H9 (cell line): ENCODE data around the gene IZUMO1. TPM values are rescaled to one million over a fixed set of nuclear protein-coding genes. Genes with fewer than 3 reads are reported as not detected.

ENCODE experiments used
- DNase-seq: peaks from one replicate; pipeline ENCODE4 v3.0.0-alpha.2; 2017
- H2AFZ ChIP-seq: one replicate; pipeline ENCODE4 v1.6.1; 2013; ENCODE audit warnings: mild to moderate bottlenecking, low read length, control low read depth, moderate library complexity
- H2AK5ac ChIP-seq: 2 replicates; pipeline ENCODE4 v1.6.1; 2013; ENCODE audit warnings: low read length, control low read depth, mixed read lengths; ENCODE audit not compliant: insufficient read length
- H2BK120ac ChIP-seq: one replicate; pipeline ENCODE4 v1.6.1; 2013; ENCODE audit warnings: low read depth, mild to moderate bottlenecking, low read length, control low read depth, inconsistent platforms; ENCODE audit not compliant: poor library complexity, severe bottlenecking
- H2BK12ac ChIP-seq: 2 replicates; pipeline ENCODE4 v1.6.1; 2013; ENCODE audit warnings: low read length, control low read depth, mixed read lengths, low read depth; ENCODE audit not compliant: insufficient read length
- H2BK15ac ChIP-seq: 2 replicates; pipeline ENCODE4 v1.6.1; 2013; ENCODE audit warnings: low read depth, low read length, control low read depth
- H2BK20ac ChIP-seq: one replicate; pipeline ENCODE4 v1.6.1; 2013; ENCODE audit warnings: low read depth, mild to moderate bottlenecking, low read length, control low read depth, inconsistent platforms; ENCODE audit not compliant: poor library complexity, severe bottlenecking
- H2BK5ac ChIP-seq: 2 replicates; pipeline ENCODE4 v1.6.1; 2013; ENCODE audit warnings: low read length, control low read depth, mixed read lengths; ENCODE audit not compliant: insufficient read length
- H3K14ac ChIP-seq: 2 replicates; pipeline ENCODE4 v1.6.1; 2013; ENCODE audit warnings: low read length, control low read depth; ENCODE audit not compliant: insufficient read depth
- H3K18ac ChIP-seq: 2 replicates; pipeline ENCODE4 v1.6.1; 2013; ENCODE audit warnings: low read depth, mild to moderate bottlenecking, mixed read lengths, low read length, control low read depth; ENCODE audit not compliant: insufficient read length
- H3K23ac ChIP-seq: 2 replicates; pipeline ENCODE4 v1.6.1; 2013; ENCODE audit warnings: low read length, control low read depth, mixed read lengths, low read depth; ENCODE audit not compliant: insufficient read length
- H3K23me2 ChIP-seq: 2 replicates; pipeline ENCODE4 v1.6.1; 2013; ENCODE audit warnings: low read depth, mild to moderate bottlenecking, mixed read lengths, low read length, control low read depth; ENCODE audit not compliant: insufficient read length, poor library complexity, severe bottlenecking
- H3K27ac ChIP-seq: 2 replicates; pipeline ENCODE4 v1.5.1; 2013; ENCODE audit warnings: low read length, control low read depth, mixed read lengths, low read depth; ENCODE audit not compliant: insufficient read length
- H3K27me3 ChIP-seq: 2 replicates; pipeline ENCODE4 v1.6.1; 2013; ENCODE audit warnings: low read length, control low read depth, inconsistent platforms; ENCODE audit not compliant: insufficient read depth
- H3K4ac ChIP-seq: 2 replicates; pipeline ENCODE4 v1.6.1; 2013; ENCODE audit warnings: low read depth, mild to moderate bottlenecking, control low read depth, inconsistent platforms, low read length, moderate library complexity
- H3K4me1 ChIP-seq: 2 replicates; pipeline ENCODE4 v1.6.1; 2013; ENCODE audit warnings: low read length, control low read depth, inconsistent platforms; ENCODE audit not compliant: insufficient read depth
- H3K4me2 ChIP-seq: 2 replicates; pipeline ENCODE4 v1.6.1; 2013; ENCODE audit warnings: low read length, control low read depth, mixed read lengths; ENCODE audit not compliant: insufficient read length, insufficient read depth
- H3K56ac ChIP-seq: 2 replicates; pipeline ENCODE4 v1.6.1; 2013; ENCODE audit warnings: low read depth, mild to moderate bottlenecking, mixed read lengths, low read length, control low read depth; ENCODE audit not compliant: insufficient read length
- H3K79me1 ChIP-seq: 2 replicates; pipeline ENCODE4 v1.6.1; 2013; ENCODE audit warnings: low read depth, mild to moderate bottlenecking, moderate library complexity, low read length, control low read depth, inconsistent platforms; ENCODE audit not compliant: insufficient read depth, poor library complexity, severe bottlenecking
- H3K79me2 ChIP-seq: 2 replicates; pipeline ENCODE4 v1.6.1; 2013; ENCODE audit warnings: low read length, control low read depth, inconsistent platforms; ENCODE audit not compliant: insufficient read depth
- H3K9ac ChIP-seq: 2 replicates; pipeline ENCODE4 v1.6.1; 2013; ENCODE audit warnings: low read length, control low read depth, mixed read lengths; ENCODE audit not compliant: insufficient read length; ENCODE audit errors: extremely low read depth
- H3K9me3 ChIP-seq: one replicate; pipeline ENCODE4 v1.6.1; 2013; ENCODE audit warnings: low read depth, low read length, inconsistent platforms; ENCODE audit not compliant: control insufficient read depth
- H3T11ph ChIP-seq: one replicate; pipeline ENCODE4 v1.6.1; 2013; ENCODE audit warnings: mild to moderate bottlenecking, low read length, control low read depth, inconsistent platforms
- H4K20me1 ChIP-seq: one replicate; pipeline ENCODE4 v1.6.1; 2013; ENCODE audit not compliant: control insufficient read depth, insufficient read length, insufficient read depth
- H4K5ac ChIP-seq: 2 replicates; pipeline ENCODE4 v1.6.1; 2013; ENCODE audit warnings: low read depth, mild to moderate bottlenecking, mixed read lengths, low read length, control low read depth; ENCODE audit not compliant: insufficient read length
- H4K8ac ChIP-seq: replicated peaks from 2 replicates; pipeline ENCODE4 v1.6.1; 2013; ENCODE audit warnings: low read length, control low read depth, mixed read lengths, low read depth; ENCODE audit not compliant: insufficient read length
- H4K91ac ChIP-seq: 2 replicates; pipeline ENCODE4 v1.6.1; 2013; ENCODE audit warnings: low read depth, mild to moderate bottlenecking, moderate library complexity, mixed read lengths, low read length, control low read depth; ENCODE audit not compliant: insufficient read length
- H3K27ac Mint-ChIP-seq, 3 experiments: 2 replicates in 2 of 3; 3 replicates in 1 of 3; pipeline ENCODE4 v1.8.0; 2020 to 2021; ENCODE audit warnings: mixed read lengths in 3 of 3, mild to moderate bottlenecking in 1 of 3, moderate library complexity in 1 of 3
- H3K27me3 Mint-ChIP-seq: 2 replicates; pipeline ENCODE4 v1.8.0; 2021; ENCODE audit warnings: low read depth, mild to moderate bottlenecking, moderate library complexity, mixed read lengths
- H3K36me3 Mint-ChIP-seq, 3 experiments: 2 replicates in 2 of 3; 3 replicates in 1 of 3; pipeline ENCODE4 v1.8.0; 2020 to 2021; ENCODE audit warnings: low read depth in 3 of 3, mixed read lengths in 3 of 3; ENCODE audit not compliant: insufficient read depth in 1 of 3
- H3K4me1 Mint-ChIP-seq, 2 experiments: 2 replicates each; pipeline ENCODE4 v1.8.0; 2020; ENCODE audit warnings: mixed read lengths in 2 of 2
- H3K4me3 Mint-ChIP-seq, 2 experiments: 2 replicates in 1 of 2; 3 replicates in 1 of 2; pipeline ENCODE4 v1.8.0; 2020 to 2021; ENCODE audit warnings: mild to moderate bottlenecking in 2 of 2, mixed read lengths in 2 of 2, moderate library complexity in 1 of 2
- H3K9me3 Mint-ChIP-seq, 2 experiments: 2 replicates in 1 of 2; 3 replicates in 1 of 2; pipeline ENCODE4 v1.8.0; 2020; ENCODE audit warnings: mild to moderate bottlenecking in 2 of 2, mixed read lengths in 2 of 2, moderate library complexity in 1 of 2
- WGBS: extraction: QIAGEN DNeasy Blood & Tissue Kit; methylation state at CpG from one replicate; pipeline ENCODE4 v1.1.7; 2013; ENCODE audit warnings: missing lambda C conversion rate, low lambda C conversion rate, mixed read lengths; ENCODE audit not compliant: insufficient read length; ENCODE audit errors: extremely low coverage; 5-methylcytosine and 5-hydroxymethylcytosine counted together
- total RNA-seq: library from RNA; stranded (reverse); gene quantifications from 2 replicates; pipeline ENCODE4 v1.2.1, GENCODE V29; 2021
- TF ChIP-seq, protein P1 (sequence below): fragments of 200-600 bp; sonication (generic); conservative IDR thresholded peaks from 3 replicates; pipeline ENCODE4 v1.8.0; 2021; ENCODE audit warnings: antibody characterized with exemption, mild to moderate bottlenecking

The IZUMO1 gene
- total RNA-seq, 1 experiment from 2014 or later, result 3.7 TPM

- TF ChIP-seq, protein P1, sequence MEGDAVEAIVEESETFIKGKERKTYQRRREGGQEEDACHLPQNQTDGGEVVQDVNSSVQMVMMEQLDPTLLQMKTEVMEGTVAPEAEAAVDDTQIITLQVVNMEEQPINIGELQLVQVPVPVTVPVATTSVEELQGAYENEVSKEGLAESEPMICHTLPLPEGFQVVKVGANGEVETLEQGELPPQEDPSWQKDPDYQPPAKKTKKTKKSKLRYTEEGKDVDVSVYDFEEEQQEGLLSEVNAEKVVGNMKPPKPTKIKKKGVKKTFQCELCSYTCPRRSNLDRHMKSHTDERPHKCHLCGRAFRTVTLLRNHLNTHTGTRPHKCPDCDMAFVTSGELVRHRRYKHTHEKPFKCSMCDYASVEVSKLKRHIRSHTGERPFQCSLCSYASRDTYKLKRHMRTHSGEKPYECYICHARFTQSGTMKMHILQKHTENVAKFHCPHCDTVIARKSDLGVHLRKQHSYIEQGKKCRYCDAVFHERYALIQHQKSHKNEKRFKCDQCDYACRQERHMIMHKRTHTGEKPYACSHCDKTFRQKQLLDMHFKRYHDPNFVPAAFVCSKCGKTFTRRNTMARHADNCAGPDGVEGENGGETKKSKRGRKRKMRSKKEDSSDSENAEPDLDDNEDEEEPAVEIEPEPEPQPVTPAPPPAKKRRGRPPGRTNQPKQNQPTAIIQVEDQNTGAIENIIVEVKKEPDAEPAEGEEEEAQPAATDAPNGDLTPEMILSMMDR, result no peak
- no peak overlapping the region for H3K23ac ChIP-seq
- H4K5ac ChIP-seq, result no peak overlapping the region
- H3K23me2 ChIP-seq, result no peaks in the 10 kb centered on the region
- no peak overlapping the region for H3K9ac ChIP-seq
- H2BK12ac ChIP-seq, result no peak overlapping the region
- no peak overlapping the region for H3K4me3 Mint-ChIP-seq
- no peak overlapping the region for H2AFZ ChIP-seq
- no peak overlapping the region for H3K4ac ChIP-seq
- H3K79me2 ChIP-seq, result no peaks in the 10 kb centered on the region
- H3K27me3 Mint-ChIP-seq, result no peaks in the 10 kb centered on the region; the same call in none of the 2 replicates
- H4K8ac ChIP-seq, result no peak overlapping the region
- H3K27ac ChIP-seq, result no peak overlapping the region
- H2BK5ac ChIP-seq, result no peak overlapping the region
- no peaks in the 10 kb centered on the region for H3K27me3 ChIP-seq
- no peak overlapping the region for H3T11ph ChIP-seq
- no peaks in the 10 kb centered on the region for H3K4me1 ChIP-seq
- no peak overlapping the region for H2BK120ac ChIP-seq
- no peaks in the 10 kb centered on the region for H3K79me1 ChIP-seq
- H2BK20ac ChIP-seq, result no peak overlapping the region
- no peaks in the 10 kb centered on the region for H3K9me3 ChIP-seq
- H4K20me1 ChIP-seq, result no peaks in the 10 kb centered on the region
- peak overlapping the region; percentile 63; the same call in 1 of the 2 replicates for H3K14ac ChIP-seq
- H3K27ac Mint-ChIP-seq, result no peak overlapping the region
- no peak overlapping the region for H2AK5ac ChIP-seq
- no peaks in the 10 kb centered on the region for H3K36me3 Mint-ChIP-seq
- H3K18ac ChIP-seq, result no peak overlapping the region
- no peak overlapping the region for H3K4me2 ChIP-seq
- WGBS, result no CpG with 5 or more reads among the region's 20 CpGs
- no peak overlapping the region for H2BK15ac ChIP-seq
- DNase-seq, result no peak
- peaks cover 5 to 9% of the 10 kb centered on the region in 2 experiments for H3K4me1 Mint-ChIP-seq
- no peaks in the 10 kb centered on the region for H3K9me3 Mint-ChIP-seq
- H3K56ac ChIP-seq, result no peak overlapping the region
- H4K91ac ChIP-seq, result no peak overlapping the region
Measured at GRCh38 chr19:48770734-48771472, 24.2 kb upstream of the IZUMO1 start.
